Stimulated activated CD4-positive, alpha-beta T cell treated with anti-CD3 and anti-CD28 coated beads, Interleukin-15, amount 100 ng/mL, for 24 hours (primary cell): ENCODE results near the gene GALR2.
"Not testable (repeated sequence)": the region's sequence is repeated elsewhere in the genome, so short reads cannot be mapped to it uniquely, and the experiment has no call there.

Experiments
- DNase-seq: peaks from one replicate; pipeline ENCODE4 v3.0.0-alpha.2; 2020

The GALR2 gene

GRCh38 chr17:76074390-76075363 lies at the start of gene GALR2:
TSS of gene GALR2 (plus strand) at chr17:76074781. CDS start at chr17:76074884, 103 bp downstream.
- DNase-seq: peak; percentile 20

- DNase-seq: no peak
Observed at GRCh38 chr17:76025294-76025693, 49.3 kb upstream of the GALR2 start.

GRCh38 chr17:76026714-76027158 lies 47.8 kb upstream of the GALR2 start:
- no peak for DNase-seq

GRCh38 chr17:76027159-76027839 lies 47.3 kb upstream of the GALR2 start, which contains the start of gene EVPL:
TSS of gene EVPL (minus strand) at chr17:76027306. CDS start at chr17:76027198, 108 bp downstream.
- DNase-seq: no peak

- DNase-seq: no peak
Observed at GRCh38 chr17:76032073-76032779, 42.4 kb upstream of the GALR2 start.

GRCh38 chr17:76032780-76033108 lies 41.8 kb upstream of the GALR2 start:
- DNase-seq: no peak

- DNase-seq: no peak
Observed at GRCh38 chr17:76033139-76033538, 41.4 kb upstream of the GALR2 start.

GRCh38 chr17:76034428-76035350 lies 39.9 kb upstream of the GALR2 start:
- DNase-seq: no peak

- DNase-seq: no peak
Observed at GRCh38 chr17:76036497-76037261, 37.9 kb upstream of the GALR2 start.

GRCh38 chr17:76038050-76038449 lies 36.5 kb upstream of the GALR2 start:
- no peak for DNase-seq

GRCh38 chr17:76039121-76039520 lies 35.5 kb upstream of the GALR2 start:
- DNase-seq: no peak

GRCh38 chr17:76040376-76040775 lies 34.2 kb upstream of the GALR2 start:
- DNase-seq: no peak

- not testable (repeated sequence) for DNase-seq
Observed at GRCh38 chr17:76042868-76043267, 31.7 kb upstream of the GALR2 start.

- not testable (repeated sequence) for DNase-seq
Observed at GRCh38 chr17:76044475-76045007, 30.0 kb upstream of the GALR2 start.

- no peak for DNase-seq
Observed at GRCh38 chr17:76046064-76046463, 28.5 kb upstream of the GALR2 start.

GRCh38 chr17:76048025-76048605 lies 26.5 kb upstream of the GALR2 start:
- DNase-seq: no peak

GRCh38 chr17:76048711-76049110 lies 25.9 kb upstream of the GALR2 start:
- no peak for DNase-seq

GRCh38 chr17:76049239-76049638 lies 25.3 kb upstream of the GALR2 start:
- DNase-seq: no peak

GRCh38 chr17:76049836-76050537 lies 24.6 kb upstream of the GALR2 start:
- no peak for DNase-seq
